HG03095 (cell line): ENCODE results near the gene HK1.

Experiments used
- ATAC-seq: cut with Tn5 transposase; IDR thresholded peaks from one replicate; pipeline ENCODE4 v1.9.1; 2021; ENCODE audit warnings: moderate library complexity; ENCODE audit not compliant: unreplicated experiment

Gene HK1

DNA sequence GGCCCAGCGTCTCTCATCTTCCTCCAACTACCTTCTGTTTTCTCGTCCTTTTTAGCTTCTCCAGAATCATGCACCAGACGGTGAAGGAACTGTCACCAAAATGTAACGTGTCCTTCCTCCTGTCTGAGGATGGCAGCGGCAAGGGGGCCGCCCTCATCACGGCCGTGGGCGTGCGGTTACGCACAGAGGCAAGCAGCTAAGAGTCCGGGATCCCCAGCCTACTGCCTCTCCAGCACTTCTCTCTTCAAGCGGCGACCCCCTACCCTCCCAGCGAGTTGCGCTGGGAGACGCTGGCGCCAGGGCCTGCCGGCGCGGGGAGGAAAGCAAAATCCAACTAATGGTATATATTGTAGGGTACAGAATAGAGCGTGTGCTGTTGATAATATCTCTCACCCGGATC, 122.6 kb downstream of the HK1 start:
- ATAC-seq: no peak

DNA sequence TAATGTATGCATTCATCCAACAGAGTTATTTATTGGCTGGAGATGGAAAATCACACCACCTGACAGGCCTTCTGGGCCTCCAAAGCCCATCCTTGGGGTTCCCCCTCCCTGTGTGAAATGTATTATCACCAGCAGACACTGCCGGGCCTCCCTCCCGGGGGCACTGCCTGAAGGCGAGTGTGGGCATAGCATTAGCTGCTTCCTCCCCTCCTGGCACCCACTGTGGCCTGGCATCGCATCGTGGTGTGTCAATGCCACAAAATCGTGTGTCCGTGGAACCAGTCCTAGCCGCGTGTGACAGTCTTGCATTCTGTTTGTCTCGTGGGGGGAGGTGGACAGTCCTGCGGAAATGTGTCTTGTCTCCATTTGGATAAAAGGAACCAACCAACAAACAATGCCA, 123.1 kb downstream of the HK1 start:
- ATAC-seq: no peak

DNA sequence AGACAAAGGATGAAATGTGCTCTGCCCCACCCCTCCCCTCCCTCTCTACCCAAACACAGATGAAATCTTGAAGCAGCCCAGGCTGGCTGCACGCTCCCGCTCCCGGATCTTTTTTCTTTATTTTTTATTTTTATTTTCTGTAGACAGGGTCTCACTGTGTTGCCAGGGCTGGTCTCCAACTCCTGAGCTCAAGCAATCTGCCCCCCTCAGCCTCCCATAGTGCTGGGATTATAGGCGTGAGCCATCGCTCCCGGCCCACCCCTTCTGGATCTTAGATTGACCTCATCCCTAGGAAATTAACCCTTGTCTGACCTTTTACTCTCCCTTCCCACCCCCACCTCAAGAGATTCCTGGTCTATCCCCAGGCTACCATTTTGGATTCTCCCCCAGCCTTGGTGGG, 124.1 kb downstream of the HK1 start:
- ATAC-seq: no peak

DNA sequence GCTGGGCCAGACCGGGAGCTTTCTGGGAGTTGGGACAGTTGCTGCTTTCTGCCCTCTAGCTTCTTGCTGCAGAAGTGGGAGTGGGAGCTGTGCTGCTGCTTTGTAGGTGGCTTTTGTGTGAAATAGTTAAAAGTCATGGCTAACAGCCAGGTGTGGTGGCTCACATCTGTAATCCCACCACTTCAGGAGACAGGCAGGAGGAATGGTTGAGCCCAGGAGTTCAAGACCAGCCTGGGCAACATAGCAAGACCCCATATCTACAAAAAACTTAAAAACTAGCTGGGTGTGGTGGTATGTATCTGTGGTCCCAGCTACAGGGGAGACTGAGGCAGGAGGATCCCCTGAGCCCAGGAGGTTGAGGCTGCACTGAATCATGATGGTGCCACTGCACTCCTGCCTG, 124.8 kb downstream of the HK1 start:
- ATAC-seq: no peak

DNA sequence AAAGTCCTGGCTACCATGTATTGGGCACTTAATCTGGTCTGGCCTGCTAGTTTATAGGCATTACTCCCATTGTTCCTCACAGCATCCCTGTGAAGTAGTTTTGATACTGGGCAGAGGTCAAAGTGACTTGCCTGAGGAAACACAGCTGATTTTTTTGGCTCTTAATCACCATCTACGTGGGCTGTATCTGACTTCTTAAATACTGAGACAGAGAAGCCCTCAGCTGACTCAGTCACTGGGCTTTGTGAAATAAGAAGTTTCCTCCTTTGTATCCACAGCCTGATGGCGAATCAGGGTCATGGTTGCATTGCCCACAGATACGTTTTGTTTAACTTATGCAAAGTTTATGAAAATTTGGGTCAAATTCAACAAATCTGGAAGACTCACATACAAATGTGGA, 125.2 kb downstream of the HK1 start:
- no peak for ATAC-seq

DNA sequence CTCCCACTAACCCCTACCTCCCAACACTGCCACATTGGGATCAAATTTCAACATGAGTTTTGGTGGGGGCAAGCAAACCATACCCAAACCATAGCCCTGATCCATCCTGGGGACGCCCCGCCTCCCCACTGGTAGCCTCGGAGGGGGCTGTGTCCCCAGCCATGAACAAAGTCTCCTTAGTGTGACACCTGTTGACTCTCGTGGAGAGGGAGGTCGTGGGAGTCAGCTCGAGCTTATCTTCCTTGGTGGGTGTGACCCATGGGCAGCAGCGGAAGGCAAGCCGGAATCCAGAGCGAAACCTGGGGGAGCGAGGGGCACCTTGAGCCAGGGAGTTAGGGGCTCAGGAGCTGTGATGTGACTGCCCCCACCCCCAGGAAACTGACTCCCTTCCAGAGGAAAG, 126.5 kb downstream of the HK1 start:
- no peak for ATAC-seq

DNA sequence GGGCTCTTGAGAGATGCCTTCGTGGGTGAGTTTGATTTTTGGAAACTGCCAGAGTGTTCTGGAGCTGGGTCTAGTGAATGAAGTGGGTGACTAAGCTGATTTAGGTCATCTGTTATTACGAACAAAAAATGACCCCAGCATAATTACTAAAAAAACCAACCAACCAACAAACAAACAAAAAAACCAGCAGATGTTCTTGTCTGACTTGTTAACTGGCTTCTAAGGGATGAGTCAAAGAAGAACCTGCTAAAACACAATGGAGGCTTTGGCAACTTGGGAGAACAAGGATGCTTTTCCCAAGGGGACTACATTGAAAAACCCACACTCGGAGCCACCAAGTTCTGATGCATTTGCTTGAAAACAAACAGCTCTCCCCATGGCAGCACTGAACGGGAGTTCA, 126.9 kb downstream of the HK1 start:
- ATAC-seq: no peak

DNA sequence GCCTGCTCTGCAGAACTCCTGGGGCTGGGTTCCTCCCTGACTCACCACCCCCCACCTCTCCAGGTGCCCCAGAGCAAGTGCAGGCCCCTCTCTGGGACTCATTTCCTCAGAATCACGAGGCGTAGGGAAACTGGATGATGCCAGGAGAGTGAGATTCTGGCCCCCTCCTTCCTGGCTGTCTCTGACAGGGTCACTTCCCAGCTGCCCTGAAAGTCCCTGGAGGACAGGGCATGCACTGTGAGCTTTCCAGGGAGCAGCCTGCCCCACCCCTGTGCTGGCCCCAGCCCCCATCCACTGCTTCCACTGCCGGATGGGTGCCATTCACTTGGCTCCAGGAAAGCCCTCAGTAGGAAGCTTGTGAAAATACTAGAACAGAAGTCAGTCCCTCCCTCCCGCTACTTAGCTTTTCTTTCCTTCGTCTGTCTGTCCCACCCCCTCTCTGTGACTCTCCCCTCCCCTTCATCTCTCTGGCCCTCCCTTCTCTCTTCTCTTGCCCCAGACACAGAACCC, 128.1 kb downstream of the HK1 start:
- ATAC-seq: no peak

DNA sequence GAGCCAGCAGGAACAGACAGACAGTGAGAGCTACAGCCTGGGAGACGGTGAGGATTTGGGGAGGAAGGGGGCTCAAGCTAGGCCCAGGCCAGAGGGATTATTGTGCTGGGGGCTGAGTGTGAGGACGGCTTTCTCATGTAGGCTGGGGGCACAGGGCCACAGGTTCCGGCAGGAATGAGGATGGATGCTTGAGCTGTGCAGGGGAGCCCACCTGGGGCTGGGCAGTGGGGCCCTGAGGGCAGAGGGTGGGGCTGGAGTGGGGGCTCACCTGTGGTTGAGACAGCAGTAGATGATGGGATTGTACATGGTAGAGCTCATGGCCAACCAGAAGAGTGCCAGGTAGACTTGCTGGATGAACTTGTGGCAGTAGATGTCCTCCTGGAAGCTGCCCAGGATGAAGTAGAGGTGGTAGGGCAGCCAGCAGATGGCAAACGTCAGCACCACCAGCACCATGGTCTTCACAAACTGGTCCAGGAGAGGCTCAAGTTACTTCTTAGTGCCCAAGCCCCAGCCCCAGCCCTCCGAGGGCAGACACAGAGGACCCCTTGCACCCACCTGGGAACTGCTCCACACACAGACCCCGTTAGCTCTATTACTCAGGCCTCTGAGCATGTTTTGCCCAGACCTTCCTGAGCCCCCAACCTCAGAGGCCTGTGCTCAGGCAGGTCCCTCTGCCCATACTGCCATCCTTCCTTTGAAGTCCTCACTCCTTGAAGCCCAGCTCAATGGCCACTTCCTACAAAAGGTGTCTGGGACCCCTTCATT, 128.7 kb downstream of the HK1 start:
- no peak for ATAC-seq

DNA sequence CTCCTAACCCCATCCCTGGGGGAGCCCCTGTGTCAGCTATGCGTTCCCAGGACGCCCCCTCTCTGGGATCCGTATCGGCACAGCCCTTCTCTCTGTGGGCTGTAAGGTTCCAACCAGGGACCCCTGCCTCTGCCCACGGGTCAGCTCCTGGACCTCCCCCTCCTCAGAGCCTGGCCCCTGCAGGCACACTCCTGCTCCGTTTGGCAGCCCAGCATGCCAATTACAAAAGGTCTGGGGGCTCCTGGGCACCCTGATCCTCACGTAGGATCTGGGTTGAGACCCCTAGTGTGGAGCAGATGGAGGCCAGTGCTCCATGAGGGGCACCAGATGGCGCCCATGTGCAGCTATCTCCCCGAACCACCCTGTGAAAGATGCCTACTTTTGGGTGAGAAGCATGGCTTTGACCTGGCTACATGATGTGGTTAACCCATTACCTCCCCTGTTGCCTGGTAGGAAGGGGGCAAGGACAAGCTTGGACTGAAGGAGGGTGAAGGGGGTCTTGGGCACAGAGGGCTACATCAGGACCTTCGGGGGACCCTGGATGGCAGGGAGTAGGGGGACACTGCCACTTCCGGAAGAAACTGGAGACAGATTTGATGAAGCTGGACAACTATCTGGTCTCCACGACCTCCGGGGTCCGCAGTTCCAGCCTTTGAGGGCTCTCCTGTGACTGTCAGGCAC, 129.5 kb downstream of the HK1 start:
- ATAC-seq: no peak

DNA sequence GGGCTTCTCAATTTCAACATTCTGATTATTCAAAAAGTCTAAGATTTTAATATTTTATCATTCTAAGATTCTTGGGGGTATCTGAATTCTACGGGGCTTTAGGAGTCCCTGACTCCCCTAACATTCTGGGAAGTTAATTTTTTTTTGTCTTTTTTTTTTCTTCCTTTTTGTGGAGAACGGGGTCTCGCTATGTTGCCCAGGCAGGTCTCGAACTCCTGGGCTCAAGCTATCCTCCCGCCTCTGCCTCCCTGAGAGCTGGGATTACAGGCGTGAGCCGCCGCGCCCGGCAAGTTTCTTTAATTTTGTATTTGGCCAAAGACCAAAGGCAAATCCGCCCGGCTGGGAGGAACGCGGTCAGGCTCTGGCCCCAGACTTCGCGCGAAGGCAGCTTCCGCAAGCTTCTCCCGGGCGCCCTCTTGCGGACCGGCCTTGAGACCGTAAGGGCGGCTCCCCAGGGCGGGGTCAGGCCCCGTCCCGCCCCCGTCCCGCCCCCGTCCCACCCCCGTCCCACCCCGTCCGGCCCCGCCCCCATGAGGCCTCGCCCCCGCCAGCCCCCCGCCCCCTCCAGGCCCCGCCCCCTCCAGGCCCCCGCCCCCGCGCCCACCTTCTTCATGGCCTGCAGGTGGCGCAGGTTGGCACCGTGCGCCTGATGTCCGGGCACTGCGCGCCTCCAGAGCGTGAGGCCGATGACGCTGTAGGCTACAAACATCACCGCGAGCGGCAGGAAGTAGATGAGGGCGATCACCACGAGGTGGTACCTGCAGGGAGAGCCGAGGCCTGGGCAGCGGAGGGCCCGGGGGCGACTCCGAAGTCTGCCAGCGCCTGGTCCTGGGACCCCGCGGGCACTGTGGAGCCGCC, 130.3 kb downstream of the HK1 start:
- peak; percentile 71 for ATAC-seq

DNA sequence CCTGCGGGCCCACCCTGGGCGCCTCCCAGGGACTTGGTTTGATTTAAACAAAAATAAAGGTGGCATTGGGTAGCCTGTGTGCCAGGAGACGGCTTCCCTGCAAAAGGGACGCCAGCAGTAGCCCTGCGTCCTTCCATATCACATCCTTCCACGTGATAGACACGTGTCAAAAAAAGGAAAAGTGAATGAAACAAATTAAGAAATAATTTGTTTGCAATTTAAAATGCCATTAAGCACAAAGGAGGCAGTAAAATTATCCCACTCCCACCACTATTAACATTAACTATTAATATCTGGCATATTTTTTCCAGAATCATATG, 130.8 kb downstream of the HK1 start:
- ATAC-seq: no peak

DNA sequence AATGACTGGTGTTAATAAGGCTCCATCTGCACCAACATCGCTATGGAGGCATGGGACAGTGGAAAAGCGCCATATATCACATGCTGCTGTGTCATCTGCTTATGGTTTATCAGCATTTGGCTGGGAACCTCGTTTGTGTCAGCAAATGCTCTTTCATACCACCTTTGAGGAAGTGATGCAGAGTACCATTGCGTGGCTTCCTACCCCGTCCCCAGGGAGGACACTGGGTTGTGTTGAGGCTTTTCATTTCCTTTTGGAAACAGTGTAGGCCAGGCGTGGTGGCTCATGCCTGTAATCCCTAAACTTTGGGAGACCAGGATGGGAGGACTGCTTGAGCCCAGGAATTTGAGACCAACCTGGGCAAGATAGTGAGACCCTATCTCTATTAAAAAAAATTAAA, 131.7 kb downstream of the HK1 start:
- ATAC-seq: peak; percentile 34

DNA sequence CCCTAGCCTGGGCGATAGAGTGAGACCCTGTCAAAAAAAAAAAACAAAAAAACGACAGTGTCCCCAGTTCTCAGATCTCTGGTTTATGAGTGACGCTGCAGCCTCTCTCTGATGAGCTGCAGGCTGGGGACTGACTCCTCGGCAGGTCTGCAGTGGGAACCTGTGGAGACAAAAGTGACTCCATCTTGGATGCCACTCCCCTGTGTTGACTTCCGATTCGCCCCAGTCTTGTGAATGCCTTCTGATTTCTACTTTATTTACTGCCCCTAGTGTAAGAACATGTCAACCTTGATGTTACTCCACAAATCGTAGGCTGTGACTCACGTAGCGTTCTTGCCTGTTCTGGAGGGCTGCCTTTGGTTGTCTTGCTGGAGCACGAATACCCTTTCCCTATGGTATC, 132.2 kb downstream of the HK1 start:
- ATAC-seq: no peak

DNA sequence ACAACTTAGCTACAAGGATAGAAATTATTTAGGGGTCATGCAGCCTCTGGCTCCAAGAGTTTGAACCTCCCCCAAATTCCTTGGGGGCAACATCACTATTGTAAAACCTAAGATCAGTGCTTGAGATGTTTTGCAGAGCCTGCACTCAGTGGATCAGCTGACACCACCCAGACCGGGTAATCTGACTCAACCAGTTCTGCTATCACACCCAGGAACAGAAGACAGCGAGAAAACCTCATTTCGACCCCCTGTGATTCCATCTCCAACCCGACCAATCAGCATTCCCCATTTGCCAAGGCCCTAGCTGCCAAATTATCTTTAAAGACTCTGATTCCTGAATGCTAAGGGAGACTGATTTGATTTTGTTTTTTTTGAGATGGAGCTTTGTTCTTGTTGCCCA, 133.2 kb downstream of the HK1 start:
- no peak for ATAC-seq

DNA sequence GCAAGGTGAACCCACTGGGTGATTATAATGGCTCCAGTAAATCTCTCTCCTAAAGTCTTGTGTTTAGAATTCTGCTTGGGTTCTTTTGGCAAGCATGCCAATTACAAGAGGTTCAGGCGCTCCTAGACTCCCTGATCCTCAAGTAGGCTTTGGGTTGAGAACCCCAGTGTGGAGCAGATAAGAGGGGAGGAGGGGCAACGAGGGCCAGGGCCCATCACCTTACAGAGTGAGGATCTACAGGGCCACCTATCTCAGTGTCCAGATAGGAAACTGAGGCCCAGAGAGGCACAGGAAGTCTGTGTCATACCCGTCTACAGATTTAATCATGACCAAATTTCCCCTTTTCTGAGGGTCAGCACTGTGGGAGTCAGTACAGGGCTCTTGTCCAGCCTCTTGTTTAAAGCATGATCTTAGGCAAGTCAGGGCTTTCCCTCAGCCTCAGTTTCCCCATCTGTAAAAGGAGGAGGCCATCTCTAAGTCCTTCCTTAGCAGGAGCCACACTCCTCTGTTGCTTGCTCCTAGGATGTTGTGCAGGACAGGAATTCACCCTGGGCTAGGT, 134.0 kb downstream of the HK1 start:
- no peak for ATAC-seq

DNA sequence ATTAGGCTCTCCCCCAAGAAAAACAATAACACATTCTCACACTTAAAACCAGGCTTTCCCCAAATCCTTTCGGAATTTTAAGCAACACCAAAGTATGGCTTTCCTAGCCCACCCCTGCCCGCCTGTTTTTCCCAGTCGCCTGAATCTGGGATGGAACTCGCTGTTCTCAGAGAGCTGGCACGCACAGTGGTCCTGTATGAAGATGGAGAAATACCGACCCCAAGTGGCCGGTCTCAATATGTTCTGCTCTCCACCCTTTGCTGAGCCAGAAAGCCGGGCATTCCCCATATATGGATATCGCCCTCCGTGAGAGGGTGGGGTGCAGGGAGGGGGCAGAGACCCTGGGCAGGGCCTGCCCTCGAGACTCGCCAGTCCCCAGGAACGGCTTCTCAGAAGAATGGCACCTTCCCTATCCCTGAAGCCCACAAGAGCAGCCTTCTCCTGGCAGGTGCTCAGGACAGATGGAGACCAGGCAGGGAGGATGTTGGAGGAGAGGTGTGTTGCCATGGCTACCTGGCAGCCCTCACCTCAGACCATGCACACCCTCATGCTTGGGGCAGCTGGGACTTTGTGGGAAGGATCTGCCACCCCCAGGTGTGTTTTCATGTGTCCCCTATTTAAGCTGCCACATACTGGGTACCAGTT, 135.0 kb downstream of the HK1 start:
- ATAC-seq: no peak

DNA sequence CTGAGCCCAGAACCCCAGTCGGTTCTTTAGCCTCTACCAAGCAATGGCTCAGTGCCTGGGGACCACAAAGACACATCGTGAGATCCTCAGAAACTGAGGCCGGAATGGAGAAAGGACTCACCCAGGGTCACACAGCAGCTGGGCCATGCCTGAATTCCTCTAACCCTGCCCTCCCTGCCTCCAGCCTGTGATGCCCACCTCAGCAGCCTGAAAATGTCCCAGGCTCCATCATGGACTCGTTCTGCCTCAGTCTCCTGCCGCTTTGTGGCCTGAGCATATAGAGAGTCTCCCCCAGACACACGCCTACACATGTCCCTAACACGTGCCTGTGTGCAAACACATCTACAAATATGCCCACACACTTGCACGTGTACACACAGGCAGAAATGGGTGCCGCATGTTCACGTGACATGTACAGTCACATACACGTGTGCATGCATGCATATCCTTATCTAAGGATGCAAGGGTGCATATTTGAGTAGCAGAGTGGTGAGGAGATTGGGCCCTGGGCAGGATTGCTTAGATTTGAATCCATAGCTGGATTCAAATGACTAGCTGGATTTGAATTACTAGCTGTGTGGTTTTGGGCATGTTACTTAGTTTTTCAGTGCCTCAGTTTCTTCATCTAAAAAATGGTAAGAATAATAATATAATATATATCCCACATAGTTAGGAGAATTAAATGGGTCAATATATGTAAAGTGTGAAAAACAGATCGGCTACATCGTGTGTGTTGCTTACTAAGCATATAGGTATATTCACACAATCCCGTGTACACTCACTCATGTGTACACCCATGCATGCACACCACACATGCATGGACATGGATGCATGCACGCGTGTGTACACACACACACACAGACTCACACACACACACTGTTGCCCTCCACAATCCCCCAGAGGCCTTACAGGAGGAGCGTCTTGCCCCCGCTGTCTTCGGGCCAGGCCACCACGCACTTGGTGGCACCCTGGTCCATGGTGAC, 136.0 kb downstream of the HK1 start:
- ATAC-seq: no peak

DNA sequence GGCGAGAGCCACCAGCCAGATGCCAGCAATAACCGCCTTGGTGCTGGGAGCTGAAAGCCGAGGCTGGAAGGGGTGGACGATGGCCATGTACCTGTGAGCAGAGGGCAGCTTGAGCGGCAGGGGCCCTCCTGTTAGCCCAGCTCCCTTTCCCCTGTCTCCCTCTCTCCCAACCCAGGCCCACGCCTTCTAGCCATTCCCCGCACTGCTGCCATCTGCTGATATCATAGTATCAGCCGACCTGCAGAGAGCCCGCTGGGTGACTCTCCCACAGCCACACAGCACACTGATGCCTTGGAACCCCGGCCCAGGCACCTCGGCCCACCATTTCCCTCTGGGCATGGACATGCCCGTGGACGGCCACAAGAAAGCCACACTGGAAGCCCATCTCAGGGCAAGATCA, 136.8 kb downstream of the HK1 start:
- no peak for ATAC-seq

DNA sequence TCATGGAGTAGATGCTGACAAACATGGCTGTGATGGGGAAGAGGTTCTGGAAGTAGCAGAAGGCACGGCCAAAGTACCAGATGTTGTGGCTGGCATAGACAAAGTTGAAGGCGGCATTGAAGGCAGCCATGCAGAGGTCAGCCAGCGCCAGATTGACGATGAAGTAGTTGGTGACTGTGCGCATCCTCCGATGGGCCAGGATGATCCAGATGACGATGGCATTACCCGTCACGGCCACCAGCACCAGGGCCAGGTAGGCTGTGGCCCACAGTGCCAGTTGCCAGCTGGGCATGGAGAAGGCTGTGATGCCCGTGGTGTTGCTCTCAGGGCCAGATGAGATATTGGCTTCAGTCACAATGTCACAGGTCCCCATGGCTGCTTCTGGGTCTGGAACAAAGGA, 137.7 kb downstream of the HK1 start:
- no peak for ATAC-seq
